HFF-Myc (cell line): ENCODE measurements around the gene CFAP46.

ENCODE experiments used
- DNase-seq: peaks from one replicate; pipeline ENCODE4 v3.0.0-alpha.2; 2011; ENCODE audit warnings: low read depth; ENCODE audit errors: extremely low read depth
- H3K4me3 ChIP-seq: replicated peaks from 2 replicates; pipeline ENCODE4 v1.5.1; 2011; ENCODE audit warnings: low read depth, mild to moderate bottlenecking, control low read depth, low read length
- TF ChIP-seq, protein P1 (sequence below): IDR thresholded peaks from 2 replicates; pipeline ENCODE4 v1.5.1; 2012; ENCODE audit warnings: mild to moderate bottlenecking, low read depth, low read length, control low read depth; ENCODE audit errors: missing control alignments

Gene CFAP46

DNA sequence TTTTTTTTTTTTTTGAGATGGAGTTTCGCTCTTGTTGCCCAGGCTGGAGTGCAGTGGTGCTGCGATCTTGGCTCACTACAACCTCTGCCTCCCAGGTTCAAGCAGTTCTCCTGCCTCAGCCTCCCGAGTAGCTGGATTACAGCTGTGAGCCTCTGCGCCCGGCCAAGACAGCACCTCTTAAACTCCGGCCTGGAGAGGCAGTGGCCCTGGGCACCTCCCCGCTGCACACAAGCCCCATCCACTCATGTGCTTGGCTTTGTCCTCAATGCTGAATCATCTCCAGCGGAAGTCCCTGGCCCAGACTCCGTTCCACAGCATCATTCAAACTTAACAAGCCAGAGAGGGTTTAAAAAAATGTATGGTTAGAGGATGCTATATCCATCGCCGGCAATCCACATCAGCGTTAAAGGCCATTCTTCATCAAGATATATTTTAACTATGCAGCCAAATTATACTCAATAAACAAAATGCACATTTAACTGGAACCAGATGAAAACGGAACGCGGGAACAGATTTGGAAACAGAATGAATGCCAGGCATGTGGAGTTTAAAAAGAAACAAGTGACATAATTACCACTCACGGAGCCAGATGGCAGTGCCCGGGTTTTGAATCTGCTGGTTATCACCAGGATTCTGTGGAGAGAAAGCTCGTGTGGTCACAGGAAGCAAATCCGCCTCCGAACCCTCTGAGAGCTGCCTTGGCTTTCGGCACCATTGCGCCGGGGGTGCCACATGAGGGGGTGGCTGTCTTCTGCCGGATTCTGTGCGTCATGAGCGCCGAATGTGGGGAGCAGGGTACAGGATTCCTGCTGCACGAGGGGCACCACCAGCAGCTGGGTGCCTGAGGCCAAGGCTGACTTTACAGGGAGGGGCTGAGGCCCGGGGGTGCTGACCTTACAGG, 45.6 kb upstream of the CFAP46 start:
- TF ChIP-seq, protein P1, sequence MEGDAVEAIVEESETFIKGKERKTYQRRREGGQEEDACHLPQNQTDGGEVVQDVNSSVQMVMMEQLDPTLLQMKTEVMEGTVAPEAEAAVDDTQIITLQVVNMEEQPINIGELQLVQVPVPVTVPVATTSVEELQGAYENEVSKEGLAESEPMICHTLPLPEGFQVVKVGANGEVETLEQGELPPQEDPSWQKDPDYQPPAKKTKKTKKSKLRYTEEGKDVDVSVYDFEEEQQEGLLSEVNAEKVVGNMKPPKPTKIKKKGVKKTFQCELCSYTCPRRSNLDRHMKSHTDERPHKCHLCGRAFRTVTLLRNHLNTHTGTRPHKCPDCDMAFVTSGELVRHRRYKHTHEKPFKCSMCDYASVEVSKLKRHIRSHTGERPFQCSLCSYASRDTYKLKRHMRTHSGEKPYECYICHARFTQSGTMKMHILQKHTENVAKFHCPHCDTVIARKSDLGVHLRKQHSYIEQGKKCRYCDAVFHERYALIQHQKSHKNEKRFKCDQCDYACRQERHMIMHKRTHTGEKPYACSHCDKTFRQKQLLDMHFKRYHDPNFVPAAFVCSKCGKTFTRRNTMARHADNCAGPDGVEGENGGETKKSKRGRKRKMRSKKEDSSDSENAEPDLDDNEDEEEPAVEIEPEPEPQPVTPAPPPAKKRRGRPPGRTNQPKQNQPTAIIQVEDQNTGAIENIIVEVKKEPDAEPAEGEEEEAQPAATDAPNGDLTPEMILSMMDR, result no peak
- peak overlapping the region; percentile 15 for H3K4me3 ChIP-seq
- peak; percentile 92 for DNase-seq

DNA sequence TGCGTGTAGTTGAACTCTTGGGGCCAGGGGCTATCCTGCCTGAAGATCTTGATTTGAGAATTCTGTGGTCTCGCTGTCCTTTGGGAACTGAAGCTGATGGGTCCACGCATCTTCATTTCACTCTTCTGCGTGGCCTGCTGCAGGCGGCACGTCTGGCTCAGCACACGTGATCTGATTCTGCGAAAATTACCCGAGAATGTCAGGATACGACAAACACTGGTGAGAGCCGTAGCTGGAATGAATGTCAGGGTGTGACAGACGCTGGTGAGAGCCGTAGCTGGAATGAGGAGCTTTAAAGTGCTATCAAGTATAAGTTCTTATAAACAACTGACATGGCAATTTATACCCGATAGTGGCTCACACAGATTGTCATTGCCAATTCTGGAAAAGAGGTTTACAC, 44.6 kb upstream of the CFAP46 start:
- TF ChIP-seq, protein P1, result no peak
- H3K4me3 ChIP-seq, result no peak overlapping the region
- no peak for DNase-seq

DNA sequence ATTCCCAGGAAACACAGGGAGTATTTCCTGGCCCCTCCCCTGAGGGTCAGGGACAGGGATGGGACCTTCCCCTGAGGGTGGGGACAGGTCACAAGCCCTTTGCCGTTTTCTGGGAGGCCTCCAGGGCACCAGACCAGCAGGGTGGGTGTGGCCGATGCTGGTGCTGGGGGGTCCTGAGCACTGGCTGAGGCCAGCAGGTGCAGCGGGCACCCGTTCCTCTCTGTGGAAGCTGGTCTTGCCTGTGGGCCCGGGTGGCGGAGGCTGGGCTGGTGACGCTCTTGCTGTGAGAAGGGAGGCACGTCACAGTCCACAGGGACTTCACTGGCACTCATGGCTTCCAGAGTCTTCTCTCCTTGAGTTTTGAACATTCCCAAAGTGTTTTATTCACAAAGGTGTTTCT, 44.2 kb upstream of the CFAP46 start:
- TF ChIP-seq, protein P1, result no peak
- no peak overlapping the region for H3K4me3 ChIP-seq
- no peak for DNase-seq

DNA sequence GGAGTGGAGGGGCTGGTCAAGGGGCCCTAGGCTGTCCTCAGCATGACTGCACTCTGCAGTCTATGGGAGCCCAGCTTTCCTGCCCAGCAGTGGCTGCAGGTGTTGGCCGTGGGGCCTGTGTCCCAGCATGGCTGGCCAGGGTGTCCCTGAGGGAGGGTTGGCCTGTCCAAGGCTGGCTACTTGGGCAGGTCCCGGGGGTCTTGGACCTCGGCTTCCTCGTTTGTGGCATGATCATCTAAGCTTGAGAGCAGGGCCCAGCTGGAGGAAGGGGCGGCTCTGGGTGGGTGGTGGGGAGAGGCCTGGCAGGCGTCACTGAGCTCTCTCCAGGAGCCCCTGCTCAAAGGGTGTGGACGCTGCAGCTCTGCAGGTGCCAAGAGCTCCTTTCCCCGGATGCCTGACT, 43.7 kb upstream of the CFAP46 start:
- TF ChIP-seq, protein P1, result no peak
- H3K4me3 ChIP-seq, result no peak overlapping the region
- no peak for DNase-seq

DNA sequence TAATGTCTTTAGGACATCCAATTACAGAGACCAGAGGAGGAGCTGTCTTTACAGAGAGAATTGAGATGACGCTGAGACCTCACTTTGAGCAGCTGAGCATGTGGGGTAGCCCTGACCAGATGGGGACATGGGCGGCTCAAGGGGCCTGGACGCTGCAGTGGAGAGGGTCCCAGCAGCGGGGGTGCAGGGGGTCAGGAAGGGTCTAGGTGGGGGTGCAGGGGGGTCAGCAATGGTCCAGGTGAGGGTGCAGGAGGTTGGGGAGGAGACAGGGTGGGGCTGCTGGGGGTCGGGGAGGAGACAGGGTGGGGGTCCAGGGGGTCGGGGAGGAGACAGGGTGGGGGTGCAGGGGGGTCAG, 43.2 kb upstream of the CFAP46 start:
- H3K4me3 ChIP-seq, result no peak overlapping the region
- DNase-seq, result no peak
- TF ChIP-seq, protein P1, result no peak

DNA sequence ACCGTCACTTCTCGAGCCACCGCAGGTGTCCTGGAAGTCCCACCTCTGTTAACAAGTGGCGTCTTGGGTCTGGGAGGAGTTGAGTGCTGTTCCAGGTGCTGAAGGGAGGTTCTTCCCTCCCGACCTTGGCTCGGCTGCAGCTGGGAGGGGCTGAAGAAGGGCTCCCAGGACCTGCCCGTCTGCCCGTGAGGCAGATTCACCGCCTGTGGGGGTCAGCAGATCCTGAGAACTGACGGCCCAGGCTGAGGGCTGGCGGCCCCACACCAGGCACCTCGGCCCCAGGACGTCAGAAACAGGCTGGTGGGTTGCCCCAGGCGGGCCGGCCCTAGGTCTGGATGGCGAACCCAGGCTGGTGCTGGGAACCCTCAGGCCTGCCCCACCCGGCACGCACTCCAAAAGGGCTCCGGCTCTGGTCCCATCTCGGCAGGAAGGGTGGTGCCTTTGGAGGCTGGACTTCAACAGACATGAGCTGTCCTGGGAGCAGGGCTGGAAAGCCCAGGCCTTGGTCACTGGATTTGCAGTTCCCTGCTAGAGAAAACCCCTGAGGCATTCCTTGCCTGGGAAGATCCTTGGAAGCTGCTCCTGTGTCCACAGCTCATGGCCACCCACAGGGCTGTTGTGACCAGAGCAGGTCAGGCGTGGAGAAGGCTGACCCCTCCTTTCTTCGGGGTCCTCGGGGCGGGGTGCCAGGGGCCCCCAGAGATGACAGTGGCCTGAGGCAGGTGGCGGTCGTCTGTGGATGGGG, 42.6 kb upstream of the CFAP46 start:
- TF ChIP-seq, protein P1, result no peak
- DNase-seq, result no peak

More for the DNA sequence above, 42.6 kb upstream of the CFAP46 start:
- no peak overlapping the region for H3K4me3 ChIP-seq
